GM21423 (cell line): ENCODE data around the gene CORT.
"Not testable (repeated sequence)": the region's sequence is repeated elsewhere in the genome, so short reads cannot be mapped to it uniquely, and the experiment has no call there.

Experiments
- ATAC-seq: cut with Tn5 transposase; IDR thresholded peaks from one replicate; pipeline ENCODE4 v1.9.1; 2021; ENCODE audit warnings: mild to moderate bottlenecking, moderate library complexity; ENCODE audit not compliant: unreplicated experiment

CORT gene

GRCh38 chr1:10449751-10450150 lies at the start of gene CORT:
Gene CORT, plus strand, starts transcription at chr1:10450031. Its CDS starts 193 bp downstream, at chr1:10450224.
- no peak for ATAC-seq

- no peak for ATAC-seq
These were observed 48.5 kb upstream of the CORT start for GRCh38 chr1:10401281-10401680.

DNA sequence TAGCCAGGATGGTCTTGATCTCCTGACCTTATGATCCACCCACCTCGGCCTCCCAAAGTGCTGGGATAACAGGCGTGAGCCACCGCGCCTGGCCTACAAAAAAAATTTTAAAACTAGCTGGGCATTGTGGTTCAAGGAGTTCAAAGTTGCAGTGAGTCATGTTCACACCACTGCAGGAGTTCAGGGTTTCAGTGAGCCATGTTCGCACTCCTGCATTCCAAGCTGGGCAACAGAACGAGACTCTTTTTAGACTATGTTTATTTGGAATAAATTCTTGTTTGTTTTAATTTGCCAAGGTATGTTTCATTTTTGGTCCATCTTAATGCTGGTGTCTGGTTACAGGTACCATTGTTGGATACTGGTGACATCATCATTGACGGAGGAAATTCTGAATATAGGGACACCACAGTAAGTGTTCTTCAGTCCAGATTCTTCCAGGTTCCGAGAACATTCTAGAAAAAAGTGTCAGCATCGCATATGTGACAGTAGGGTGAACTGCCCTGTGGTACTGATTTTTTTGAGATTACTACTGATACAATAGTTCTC lies 47.0 kb upstream of the CORT start:
- no peak for ATAC-seq

GRCh38 chr1:10407201-10407600 lies 42.6 kb upstream of the CORT start:
- no peak for ATAC-seq

GRCh38 chr1:10415211-10415930 lies 34.5 kb upstream of the CORT start:
- no peak for ATAC-seq

GRCh38 chr1:10415967-10416366 lies 33.9 kb upstream of the CORT start:
- not testable (repeated sequence) for ATAC-seq

DNA sequence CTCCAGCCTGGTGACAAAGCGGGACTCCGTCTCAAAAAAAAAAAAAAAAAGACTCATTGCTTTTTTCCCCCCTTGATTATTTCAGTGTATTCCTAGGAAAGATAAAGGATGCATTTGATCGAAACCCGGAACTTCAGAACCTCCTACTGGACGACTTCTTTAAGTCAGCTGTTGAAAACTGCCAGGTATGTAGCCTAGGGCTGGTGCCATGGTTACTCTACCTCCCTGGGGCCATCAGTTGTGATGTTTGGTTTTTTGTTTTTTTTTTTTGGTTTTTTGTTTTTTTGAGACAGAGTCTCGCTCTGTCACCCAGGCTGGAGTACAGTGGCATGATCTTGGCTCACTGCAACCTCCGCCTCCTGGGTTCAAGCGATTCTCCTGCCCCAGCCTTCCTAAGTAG lies 31.1 kb upstream of the CORT start:
- not testable (repeated sequence) for ATAC-seq

DNA sequence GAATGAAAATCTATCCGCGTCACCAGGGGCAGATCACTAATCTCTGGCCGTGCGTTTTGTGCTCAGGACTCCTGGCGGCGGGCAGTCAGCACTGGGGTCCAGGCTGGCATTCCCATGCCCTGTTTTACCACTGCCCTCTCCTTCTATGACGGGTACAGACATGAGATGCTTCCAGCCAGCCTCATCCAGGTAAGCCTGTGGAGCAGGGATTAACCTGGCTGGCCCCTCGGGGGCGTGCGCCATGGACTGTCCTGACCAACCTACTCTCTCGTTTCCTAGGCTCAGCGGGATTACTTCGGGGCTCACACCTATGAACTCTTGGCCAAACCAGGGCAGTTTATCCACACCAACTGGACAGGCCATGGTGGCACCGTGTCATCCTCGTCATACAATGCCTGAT lies 30.5 kb upstream of the CORT start:
- ATAC-seq: no peak

DNA sequence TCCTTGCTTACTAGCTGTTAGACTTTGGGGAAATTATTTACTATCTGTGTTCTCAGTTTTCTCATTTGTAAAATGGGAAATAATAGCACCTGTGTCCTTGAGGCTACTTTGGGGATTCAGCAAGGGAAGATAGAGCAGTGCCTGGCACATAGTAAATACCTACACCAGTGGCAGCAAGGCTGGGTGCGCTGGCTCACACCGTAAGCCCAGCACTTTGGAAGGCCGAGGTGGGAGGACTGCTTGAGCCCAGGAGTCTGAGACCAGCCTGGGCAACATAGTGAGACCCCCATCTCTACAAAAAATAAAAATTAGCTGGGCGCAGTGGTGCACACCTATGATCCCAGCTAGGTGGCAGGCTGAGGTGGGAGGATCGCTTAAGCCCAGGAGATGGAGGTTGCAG lies 28.2 kb upstream of the CORT start:
- no peak for ATAC-seq

- ATAC-seq: no peak
These were observed 25.8 kb upstream of the CORT start for GRCh38 chr1:10424034-10424433.

- ATAC-seq: no peak
These were observed 25.2 kb upstream of the CORT start for GRCh38 chr1:10424651-10425050.

DNA sequence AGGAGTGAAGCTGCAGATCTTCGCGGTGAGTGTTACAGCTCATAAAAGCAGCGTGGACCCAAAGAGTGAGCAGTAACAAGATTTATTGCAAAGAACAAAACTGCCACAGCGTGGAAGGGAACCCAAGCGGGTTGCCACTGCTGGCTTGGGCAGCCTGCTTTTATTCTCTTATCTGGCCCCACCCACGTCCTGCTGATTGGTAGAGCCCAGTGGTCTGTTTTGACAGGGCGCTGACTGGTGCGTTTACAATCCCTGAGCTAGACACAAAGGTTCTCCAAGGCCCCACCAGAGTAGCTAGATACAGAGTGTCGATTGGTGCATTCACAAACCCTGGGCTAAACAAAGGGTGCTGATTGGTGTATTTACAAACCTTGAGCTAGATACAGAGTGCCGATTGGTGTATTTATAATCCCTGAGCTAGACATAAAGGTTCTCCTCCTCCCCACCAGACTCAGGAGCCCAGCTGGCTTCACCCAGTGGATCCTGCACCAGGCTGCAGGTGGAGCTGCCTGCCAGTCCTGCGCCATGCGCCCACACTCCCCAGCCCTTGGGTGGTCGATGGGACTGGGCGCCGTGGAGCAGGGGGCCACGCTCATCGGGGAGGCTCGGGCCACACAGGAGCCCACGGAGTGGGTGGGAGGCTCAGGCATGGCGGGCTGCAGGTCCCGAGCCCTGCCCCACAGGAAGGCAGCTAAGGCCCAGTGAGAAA lies 23.9 kb upstream of the CORT start:
- not testable (repeated sequence) for ATAC-seq

GRCh38 chr1:10426535-10426848 lies 23.3 kb upstream of the CORT start:
- ATAC-seq: not testable (repeated sequence)

DNA sequence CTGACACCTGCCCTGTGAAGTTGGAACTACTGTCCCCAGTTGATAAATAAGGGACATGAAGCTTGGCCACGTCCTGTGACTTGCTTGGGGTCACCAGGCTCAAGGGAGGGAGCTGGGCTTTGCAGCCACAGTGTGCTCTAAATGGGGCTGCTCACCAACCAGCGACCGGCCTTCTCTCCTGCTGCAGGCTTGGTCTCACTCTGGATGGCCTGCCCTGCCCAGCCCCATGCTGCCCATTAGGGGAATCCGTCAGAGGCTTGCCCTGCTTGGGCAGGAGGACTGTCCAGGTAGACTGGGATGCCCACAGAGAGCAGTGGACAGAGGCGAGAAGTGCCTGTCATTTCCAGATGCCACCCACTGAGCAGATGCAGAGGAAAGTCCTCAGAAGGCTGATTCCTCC lies 20.8 kb upstream of the CORT start:
- no peak for ATAC-seq

DNA sequence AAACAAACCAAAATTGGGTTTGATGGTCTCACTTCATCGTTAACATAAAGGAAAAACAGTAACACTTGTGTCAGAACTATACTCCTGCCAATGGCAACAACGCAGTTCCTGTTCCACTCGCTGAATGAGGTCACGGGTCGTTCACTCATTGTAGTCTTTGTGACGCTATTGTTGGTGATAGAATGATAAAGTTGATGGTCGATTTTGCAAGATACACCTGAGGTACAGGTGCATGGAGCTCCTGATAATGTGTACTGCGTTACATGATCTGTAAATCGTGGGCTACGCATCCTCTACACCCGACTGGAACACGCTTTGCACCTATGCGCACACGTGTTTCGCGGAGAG lies 20.0 kb upstream of the CORT start:
- ATAC-seq: no peak

- ATAC-seq: peak; percentile 77
These were observed 19.4 kb upstream of the CORT start, which contains the start of gene CENPS for GRCh38 chr1:10430216-10431069. Gene CENPS, plus strand, starts transcription at chr1:10430433. Its CDS starts 85 bp downstream, at chr1:10430518.

- no peak for ATAC-seq
These were observed 18.6 kb upstream of the CORT start for GRCh38 chr1:10431070-10431730.

DNA sequence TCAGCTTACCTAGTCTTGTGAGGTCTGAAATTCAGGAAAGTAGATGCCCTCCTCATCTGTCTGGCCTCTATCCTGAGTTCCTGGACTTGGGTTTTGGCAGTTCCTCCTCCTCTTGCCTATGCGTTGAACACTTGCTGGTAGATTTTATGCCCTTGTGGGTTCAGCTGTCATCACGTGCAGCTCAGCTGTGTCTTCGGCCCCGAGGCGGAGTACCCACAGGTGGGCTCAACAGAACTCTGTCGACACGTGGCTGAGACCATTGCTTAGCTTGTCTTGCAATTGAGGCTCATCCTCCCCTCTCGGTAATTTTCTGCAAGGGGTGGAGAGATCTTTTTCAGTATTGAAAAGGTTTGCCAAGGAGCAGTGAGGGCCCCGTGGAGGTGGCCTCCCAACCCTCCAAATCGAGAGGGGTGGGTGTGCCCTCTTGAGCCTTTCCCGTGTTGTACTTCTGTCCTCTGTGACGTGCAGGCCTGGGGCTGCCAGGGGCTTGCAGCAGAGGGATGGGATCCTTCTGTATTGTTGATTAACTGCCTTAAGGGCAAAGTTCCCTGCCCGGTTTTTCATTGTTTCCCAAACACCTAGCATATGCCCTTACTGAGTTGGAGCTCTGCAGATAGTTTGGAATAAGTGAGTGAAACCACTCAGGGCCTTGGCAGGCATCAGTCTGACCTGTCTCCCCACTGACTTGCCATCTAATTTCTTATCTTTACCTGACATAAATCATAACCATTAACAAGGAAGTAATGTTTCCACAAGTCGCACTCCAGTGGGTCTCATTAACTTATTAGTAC lies 16.7 kb upstream of the CORT start:
- no peak for ATAC-seq

GRCh38 chr1:10433790-10434189 lies 16.0 kb upstream of the CORT start:
- no peak for ATAC-seq

GRCh38 chr1:10434590-10434989 lies 15.2 kb upstream of the CORT start:
- no peak for ATAC-seq
